Measurements from ENCODE around the gene CCDC158.
A peak's percentile ranks its signal among the peaks of the same experiment; 100 is the strongest.
"Not testable (repeated sequence)": the region's sequence is repeated elsewhere in the genome, so short reads cannot be mapped to it uniquely, and the experiment has no call there.

The CCDC158 gene

DNA sequence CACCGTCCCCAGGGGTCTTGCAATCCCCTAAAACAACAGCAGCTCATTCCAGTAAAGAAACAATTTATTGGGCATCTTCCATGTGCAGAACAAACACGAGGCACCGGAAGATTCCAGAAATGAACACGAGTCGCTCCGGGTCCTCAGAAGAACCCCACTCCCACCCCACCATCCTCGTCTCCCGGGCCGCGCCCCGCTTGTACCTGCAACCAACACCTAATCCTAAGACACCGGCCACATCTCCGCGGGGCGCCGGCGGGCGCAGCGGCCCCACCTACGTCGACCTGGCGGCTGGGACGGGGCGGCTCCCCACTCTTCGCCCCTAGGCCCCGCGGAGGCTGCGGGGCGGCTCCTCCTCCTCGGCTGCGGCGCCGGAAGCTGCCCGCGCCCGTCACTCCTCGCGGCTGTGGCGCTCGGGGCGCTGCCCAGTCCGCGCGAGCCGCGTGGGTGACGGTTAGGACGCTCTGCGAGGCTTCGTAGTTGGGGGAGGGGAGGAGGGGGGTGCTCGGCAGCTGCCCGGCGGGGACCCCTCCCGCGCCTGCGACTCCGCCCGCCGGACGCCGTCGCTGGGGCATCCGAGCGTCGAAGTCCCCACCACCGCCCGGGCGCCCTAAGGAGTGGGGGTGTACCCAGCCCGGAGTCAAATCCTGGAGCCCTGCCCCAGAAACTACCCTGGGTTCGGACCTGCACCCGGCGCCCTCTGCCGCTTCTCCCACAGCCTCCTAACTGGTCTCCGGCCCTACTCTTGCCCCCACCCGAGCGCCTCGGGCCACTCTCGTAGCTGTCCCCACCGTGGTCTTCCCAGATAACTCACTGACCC, at the start of gene CCDC158:
CCDC158 (minus strand) TSS at position 380 of the 820 bp plus-strand sequence. CDS start 17,934 bp downstream, outside the sequence.
- ATAC-seq (ENCODE audit: low read depth) (peak; percentile 21), DNase-seq (ENCODE audit: low spot score in 2 of 2) (no peak)
- Mint-ChIP-seq H3K27me3 (peaks cover 13% of the 10 kb centered on the region), H3K27ac (no peak within 1 kb of the TSS), H3K4me1 (peaks cover 8% of the 10 kb centered on the region), H3K4me3 (peak within 1 kb of the TSS; percentile 71), H3K36me3 (no peaks in the 10 kb centered on the region), H3K9me3 (no peaks in the 10 kb centered on the region)

DNA sequence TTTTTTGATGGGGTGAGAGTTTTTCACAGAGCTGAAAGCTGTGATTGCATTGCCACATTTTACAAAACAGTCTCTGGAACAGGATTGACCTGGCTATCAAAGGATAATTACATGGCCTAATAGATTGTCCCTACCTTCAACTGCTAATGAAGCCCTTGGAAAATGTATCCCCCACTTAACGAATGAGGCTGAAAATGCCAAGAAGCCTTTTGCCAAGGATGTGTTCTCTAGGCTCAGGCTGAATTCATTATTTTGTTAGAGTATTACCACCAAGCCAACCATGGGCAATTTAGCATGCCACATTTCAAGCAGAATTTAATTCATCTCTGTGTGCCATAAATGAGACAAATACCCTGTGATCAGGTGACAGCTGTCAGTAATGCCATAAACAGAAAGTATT, 49.6 kb upstream of the CCDC158 start:
- Mint-ChIP-seq H3K27me3 (peaks cover 9% of the 10 kb centered on the region), H3K9me3 (peaks cover under 1% of the 10 kb centered on the region), H3K4me3 (no peak overlapping the region)

DNA sequence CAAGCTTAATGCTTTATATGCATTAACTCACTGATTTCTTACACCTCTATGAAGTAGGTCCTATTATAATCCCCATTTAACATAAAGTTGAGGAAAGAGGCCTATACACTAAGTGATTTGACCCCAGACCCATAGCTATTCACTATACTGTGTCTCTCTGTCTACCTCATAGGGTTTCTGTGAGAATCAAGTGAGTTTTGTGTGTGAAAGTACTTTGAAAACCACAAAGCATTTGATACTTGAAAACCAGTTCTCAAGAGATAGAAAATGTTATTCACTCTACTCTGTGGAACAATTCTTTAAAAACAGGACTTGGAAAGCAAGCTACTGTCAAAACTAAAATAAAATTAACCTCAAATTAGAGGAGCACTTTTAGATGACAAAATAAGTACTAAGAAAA, 49.1 kb upstream of the CCDC158 start:
- DNase-seq (ENCODE audit: low spot score in 2 of 2) (no peak), ATAC-seq (ENCODE audit: low read depth) (no peak)
- peaks cover 10% of the 10 kb centered on the region for H3K27me3 Mint-ChIP-seq
- H3K4me1 Mint-ChIP-seq: no peaks in the 10 kb centered on the region
- no peak overlapping the region for H3K4me3 Mint-ChIP-seq
- no peak overlapping the region for H3K27ac Mint-ChIP-seq
- no peaks in the 10 kb centered on the region for H3K36me3 Mint-ChIP-seq
- H3K9me3 Mint-ChIP-seq: peaks cover 2% of the 10 kb centered on the region

More for the DNA sequence above, 49.6 kb upstream of the CCDC158 start:
- ATAC-seq (ENCODE audit: low read depth) (no peak), DNase-seq (ENCODE audit: low spot score in 2 of 2) (no peak)
- no peaks in the 10 kb centered on the region for H3K4me1 Mint-ChIP-seq
- no peak overlapping the region for H3K27ac Mint-ChIP-seq
- no peaks in the 10 kb centered on the region for H3K36me3 Mint-ChIP-seq

DNA sequence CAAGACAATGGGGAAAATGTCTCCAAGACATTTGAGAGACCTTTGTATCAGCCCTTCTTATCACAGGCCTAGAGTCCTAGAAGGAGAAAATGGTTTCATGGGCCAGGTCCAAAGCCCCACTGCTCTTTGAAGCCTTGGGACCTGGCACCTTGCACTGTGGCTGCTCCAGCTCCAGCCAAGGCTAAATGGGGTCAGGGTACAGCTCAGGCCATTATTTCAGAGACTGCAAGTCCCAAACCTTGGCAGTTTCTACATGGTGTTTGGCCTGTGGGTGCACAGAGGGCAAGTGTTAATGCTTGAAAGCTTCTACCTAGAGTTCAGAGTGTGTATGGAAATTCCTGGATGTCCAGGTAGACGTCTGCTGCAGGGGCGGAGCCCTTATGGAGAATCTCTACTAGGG, 42.6 kb upstream of the CCDC158 start:
- Mint-ChIP-seq H3K36me3 (peaks cover 4% of the 10 kb centered on the region), H3K4me3 (no peak overlapping the region), H3K9me3 (peaks cover 13% of the 10 kb centered on the region), H3K27me3 (peaks cover 11% of the 10 kb centered on the region), H3K4me1 (no peaks in the 10 kb centered on the region), H3K27ac (no peak overlapping the region)
- no peak for ATAC-seq (ENCODE audit: low read depth)
- DNase-seq (ENCODE audit: low spot score in 2 of 2): no peak

DNA sequence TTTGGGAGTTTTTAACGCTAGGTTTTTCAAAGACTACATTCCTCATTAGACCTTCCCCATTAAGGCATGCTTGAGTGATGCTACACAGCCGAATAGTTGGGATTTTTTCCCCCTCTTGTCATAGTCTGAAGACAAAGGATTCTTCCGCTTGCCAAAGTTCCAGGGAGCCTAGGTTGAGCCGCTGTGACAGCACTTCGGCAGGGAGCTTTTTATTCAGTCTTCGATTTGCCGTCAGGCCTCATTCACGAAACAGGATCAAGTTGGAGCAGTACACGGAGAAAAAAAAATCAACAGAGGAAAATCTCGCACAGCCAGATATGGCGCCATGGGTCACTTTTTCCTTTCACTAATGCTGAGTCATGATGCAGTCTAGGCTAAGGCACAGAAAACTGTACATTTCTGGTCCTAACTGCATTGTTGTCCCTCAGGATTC, 38.4 kb upstream of the CCDC158 start:
- H3K27me3 Mint-ChIP-seq: peaks cover 5% of the 10 kb centered on the region
- no peak for ATAC-seq (ENCODE audit: low read depth)
- H3K4me1 Mint-ChIP-seq: no peaks in the 10 kb centered on the region
- H3K36me3 Mint-ChIP-seq: peaks cover 4% of the 10 kb centered on the region
- DNase-seq (ENCODE audit: low spot score in 2 of 2): no peak
- peaks cover 8% of the 10 kb centered on the region for H3K9me3 Mint-ChIP-seq
- no peak overlapping the region for H3K4me3 Mint-ChIP-seq
- H3K27ac Mint-ChIP-seq: no peak overlapping the region

DNA sequence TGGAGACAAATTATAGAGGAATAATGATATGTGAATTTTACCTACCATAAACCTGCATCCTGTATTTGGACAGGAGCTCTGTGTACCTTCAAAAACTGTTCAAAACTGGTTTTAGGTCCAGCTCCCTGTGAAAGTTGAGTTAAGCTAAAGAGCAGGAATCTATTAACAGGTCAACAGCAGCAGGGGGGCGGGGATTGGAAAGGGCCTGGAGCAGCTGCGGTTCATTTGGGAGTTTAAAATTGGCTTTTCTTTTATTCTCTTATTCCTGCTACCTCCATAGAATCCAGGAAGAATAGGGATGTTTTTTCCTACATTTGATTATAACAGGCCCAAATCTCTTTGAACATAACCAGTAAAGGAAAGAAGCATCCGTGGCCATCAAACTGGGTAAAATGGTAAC, 37.9 kb upstream of the CCDC158 start:
- Mint-ChIP-seq H3K9me3 (peaks cover 8% of the 10 kb centered on the region), H3K4me3 (no peak overlapping the region), H3K27ac (no peak overlapping the region), H3K36me3 (peaks cover 4% of the 10 kb centered on the region), H3K4me1 (no peaks in the 10 kb centered on the region), H3K27me3 (peaks cover 5% of the 10 kb centered on the region)
- no peak for ATAC-seq (ENCODE audit: low read depth)
- DNase-seq (ENCODE audit: low spot score in 2 of 2): no peak

DNA sequence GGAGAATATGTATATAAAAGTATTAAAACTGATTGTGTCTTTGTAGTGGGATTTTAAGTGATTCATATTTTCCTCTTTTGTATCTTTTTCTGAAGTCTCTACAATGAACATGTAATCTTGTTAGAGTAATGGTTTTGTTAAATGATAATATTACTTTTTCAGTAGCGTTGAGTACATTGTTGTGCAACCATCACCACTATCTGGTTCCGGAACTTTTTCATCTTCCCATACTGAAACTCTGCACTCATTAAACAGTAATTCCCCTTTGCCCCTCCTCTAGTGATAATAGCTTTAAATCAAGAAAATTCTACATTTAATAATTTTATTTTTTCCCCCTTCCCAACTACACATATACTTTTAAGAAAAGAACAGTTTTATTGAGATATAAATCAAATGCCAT, 37.4 kb upstream of the CCDC158 start:
- H3K4me1 Mint-ChIP-seq: no peaks in the 10 kb centered on the region
- ATAC-seq (ENCODE audit: low read depth) (no peak), DNase-seq (ENCODE audit: low spot score in 2 of 2) (no peak)
- no peak overlapping the region for H3K4me3 Mint-ChIP-seq
- peaks cover 5% of the 10 kb centered on the region for H3K27me3 Mint-ChIP-seq
- H3K9me3 Mint-ChIP-seq: peaks cover 8% of the 10 kb centered on the region
- peaks cover 4% of the 10 kb centered on the region for H3K36me3 Mint-ChIP-seq
- H3K27ac Mint-ChIP-seq: no peak overlapping the region

DNA sequence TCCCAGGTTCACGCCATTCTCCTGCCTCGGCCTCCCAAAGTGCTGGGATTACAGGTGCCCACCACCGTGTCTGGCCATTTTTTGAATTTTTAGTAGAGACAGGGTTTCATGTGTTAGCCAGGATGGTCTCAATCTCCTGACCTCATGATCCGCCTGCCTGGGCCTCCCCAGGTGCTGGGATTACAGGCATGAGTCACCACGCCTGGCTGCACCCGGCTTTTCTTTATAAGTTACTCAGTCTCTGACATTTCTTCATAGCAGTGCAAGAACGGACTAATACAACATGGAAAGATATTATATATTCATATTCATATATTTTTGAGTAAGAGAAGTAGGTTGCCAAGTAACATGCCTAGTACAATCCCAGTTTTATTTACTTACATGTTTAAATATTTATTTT, 36.9 kb upstream of the CCDC158 start:
- peaks cover 3% of the 10 kb centered on the region for H3K36me3 Mint-ChIP-seq
- no peak for ATAC-seq (ENCODE audit: low read depth)
- H3K27me3 Mint-ChIP-seq: peaks cover 4% of the 10 kb centered on the region
- H3K4me3 Mint-ChIP-seq: no peak overlapping the region
- no peaks in the 10 kb centered on the region for H3K4me1 Mint-ChIP-seq
- no peak overlapping the region for H3K27ac Mint-ChIP-seq
- peaks cover 4% of the 10 kb centered on the region for H3K9me3 Mint-ChIP-seq
- no peak for DNase-seq (ENCODE audit: low spot score in 2 of 2)

DNA sequence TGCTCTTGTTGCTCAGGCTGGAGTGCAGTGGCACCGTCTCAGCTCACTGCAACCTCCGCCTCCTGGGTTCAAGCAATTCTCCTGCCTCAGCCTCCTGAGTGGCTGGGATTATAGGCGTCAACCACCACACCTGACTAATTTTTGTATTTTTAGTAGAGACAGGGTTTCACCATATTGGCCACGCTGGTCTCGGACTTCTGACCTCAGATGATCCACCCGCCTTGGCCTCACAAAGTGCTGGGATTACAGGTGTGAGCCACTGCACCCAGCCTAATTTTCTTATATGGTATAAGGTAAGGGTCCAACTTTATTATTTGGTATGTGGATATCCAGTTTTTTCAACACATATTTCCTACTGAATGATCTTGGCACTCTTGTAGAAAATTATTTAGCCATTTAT, 33.1 kb upstream of the CCDC158 start:
- not testable (repeated sequence) for H3K27me3 Mint-ChIP-seq; H3K9me3 Mint-ChIP-seq; ATAC-seq (ENCODE audit: low read depth); H3K4me1 Mint-ChIP-seq; H3K36me3 Mint-ChIP-seq; H3K4me3 Mint-ChIP-seq; H3K27ac Mint-ChIP-seq; DNase-seq (ENCODE audit: low spot score in 2 of 2)

DNA sequence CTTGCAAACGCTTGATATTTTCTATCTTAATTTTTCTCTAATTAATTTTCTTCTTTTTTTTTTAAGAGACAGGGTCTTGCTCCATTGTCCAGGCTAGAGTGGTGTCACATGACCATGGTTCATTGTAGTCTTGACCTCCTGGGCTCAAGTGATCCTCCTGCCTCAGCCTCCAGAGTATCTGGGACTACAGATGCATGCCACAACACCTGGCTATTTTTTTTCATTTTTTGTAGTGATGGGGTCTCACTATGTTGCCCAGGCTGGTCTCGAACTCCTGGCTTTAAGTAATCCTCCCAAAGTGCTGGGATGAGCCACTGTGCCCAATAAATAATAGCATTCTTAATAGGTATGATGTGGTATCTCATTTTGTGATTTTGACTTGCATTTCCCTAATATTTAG, 32.3 kb upstream of the CCDC158 start:
- DNase-seq (ENCODE audit: low spot score in 2 of 2): no peak
- Mint-ChIP-seq H3K4me3 (no peak overlapping the region), H3K9me3 (no peaks in the 10 kb centered on the region), H3K27ac (no peak overlapping the region), H3K27me3 (peaks cover 3% of the 10 kb centered on the region), H3K4me1 (no peaks in the 10 kb centered on the region), H3K36me3 (no peaks in the 10 kb centered on the region)
- no peak for ATAC-seq (ENCODE audit: low read depth)

DNA sequence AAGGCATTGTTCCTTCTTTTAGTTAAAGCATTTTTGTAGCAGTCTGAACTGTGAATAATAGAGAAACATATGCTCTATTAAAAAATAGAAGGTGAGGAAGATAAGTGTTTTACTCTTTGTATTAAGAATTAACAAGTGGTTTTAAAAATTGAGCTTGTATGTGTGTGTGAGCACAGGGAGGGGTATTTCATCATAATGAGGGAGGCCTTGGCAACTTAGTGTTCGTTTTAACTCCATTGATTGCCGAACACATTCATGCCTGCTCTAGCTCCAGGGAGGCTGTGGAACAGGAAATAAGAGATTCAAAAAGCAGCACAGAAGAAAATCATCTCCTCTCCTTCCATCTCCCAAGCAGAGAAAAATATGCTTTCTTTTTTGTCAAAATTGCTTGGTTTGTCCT, 28.9 kb upstream of the CCDC158 start:
- H3K9me3 Mint-ChIP-seq: no peaks in the 10 kb centered on the region
- ATAC-seq (ENCODE audit: low read depth): no peak
- H3K27ac Mint-ChIP-seq: no peak overlapping the region
- no peak for DNase-seq (ENCODE audit: low spot score in 2 of 2)
- no peaks in the 10 kb centered on the region for H3K4me1 Mint-ChIP-seq
- H3K27me3 Mint-ChIP-seq: peaks cover 3% of the 10 kb centered on the region
- H3K36me3 Mint-ChIP-seq: no peaks in the 10 kb centered on the region
- no peak overlapping the region for H3K4me3 Mint-ChIP-seq

DNA sequence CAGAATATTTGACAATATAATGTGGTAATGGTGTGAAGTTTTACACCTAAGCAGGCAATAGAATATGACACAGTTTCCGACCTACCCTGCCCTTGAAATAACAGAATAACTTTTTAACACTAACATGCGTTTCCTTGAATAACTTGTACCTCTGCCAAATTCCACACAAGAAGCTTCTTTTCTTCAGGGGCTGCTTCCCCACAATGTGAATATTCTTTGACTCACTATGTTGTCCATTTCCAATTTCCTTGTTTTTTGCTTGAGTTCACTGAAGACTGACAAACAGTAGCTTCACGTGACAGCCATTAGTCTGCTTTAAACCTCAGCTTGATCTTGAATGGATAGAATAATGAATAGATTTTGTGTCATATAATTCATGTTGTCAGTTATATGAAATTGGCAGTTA, 28.4 kb upstream of the CCDC158 start:
- Mint-ChIP-seq H3K36me3 (no peaks in the 10 kb centered on the region), H3K9me3 (no peaks in the 10 kb centered on the region), H3K4me1 (no peaks in the 10 kb centered on the region), H3K4me3 (no peak overlapping the region), H3K27ac (no peak overlapping the region), H3K27me3 (peaks cover 3% of the 10 kb centered on the region)
- DNase-seq (ENCODE audit: low spot score in 2 of 2): no peak
- ATAC-seq (ENCODE audit: low read depth): no peak

DNA sequence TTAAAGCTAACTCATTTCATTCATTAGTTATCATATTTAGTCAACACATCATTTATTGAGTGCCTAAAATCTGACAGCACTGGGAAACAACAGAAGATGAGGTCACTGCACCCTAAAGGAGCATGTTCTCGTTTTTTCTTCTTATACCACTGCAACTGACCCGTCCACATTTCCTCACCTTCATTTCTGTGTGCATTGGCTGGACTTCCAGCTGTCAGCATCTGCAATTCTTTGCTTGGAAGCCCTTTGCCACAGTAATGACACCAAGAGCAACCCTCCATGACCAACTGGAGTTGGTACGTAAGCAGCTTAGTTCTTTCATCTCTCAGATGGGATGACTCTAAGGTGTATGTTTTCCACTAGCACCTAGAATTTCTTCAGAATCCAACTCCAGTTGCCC, 27.3 kb upstream of the CCDC158 start:
- ATAC-seq (ENCODE audit: low read depth) (no peak), DNase-seq (ENCODE audit: low spot score in 2 of 2) (no peak)
- Mint-ChIP-seq H3K4me1 (no peaks in the 10 kb centered on the region), H3K9me3 (no peaks in the 10 kb centered on the region), H3K27me3 (peaks cover 3% of the 10 kb centered on the region), H3K27ac (no peak overlapping the region), H3K36me3 (no peaks in the 10 kb centered on the region), H3K4me3 (no peak overlapping the region)

DNA sequence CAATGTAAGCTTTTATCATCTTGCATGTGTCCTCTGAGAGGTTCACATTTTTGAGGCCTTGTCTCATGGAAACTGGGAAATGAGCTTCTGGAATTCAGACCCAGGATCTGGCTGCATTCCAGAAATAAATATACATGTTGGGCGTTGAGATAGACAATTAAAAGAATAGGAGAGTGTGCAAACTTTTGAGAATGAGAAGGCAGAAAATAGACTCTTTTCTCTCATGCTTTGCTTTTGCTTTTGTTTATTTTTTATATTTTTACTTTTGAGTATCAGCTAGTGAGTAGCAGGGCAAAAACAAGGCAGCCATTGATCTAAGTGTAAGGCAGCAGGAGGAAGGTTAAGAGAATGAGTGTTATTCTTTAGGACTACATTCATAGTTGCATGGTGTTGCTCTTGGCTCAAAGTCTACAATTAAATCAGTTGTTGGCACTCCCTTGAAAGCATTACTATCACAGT, 26.5 kb upstream of the CCDC158 start:
- H3K4me3 Mint-ChIP-seq: no peak overlapping the region

DNA sequence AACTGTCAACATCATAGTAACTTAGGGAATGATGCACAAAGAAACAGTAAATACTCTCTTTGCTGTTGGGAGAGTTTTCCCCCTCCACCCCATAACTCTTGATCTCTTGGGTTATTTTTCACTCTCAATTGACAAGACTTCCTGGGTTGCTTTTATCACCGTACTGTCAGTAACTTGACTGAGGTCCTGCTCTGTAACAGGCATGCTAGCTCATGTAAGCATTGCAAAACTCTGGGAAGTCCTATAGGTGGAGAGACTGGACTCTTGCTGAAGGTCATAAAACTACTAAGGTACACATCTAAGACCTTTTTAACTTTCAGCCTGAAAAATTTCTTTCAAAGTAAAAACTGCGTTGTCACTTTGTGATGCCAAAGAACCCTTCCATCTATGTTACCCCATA, 25.0 kb upstream of the CCDC158 start:
- Mint-ChIP-seq H3K36me3 (no peaks in the 10 kb centered on the region), H3K4me1 (no peaks in the 10 kb centered on the region), H3K9me3 (no peaks in the 10 kb centered on the region), H3K27me3 (peaks cover 5% of the 10 kb centered on the region), H3K27ac (no peak overlapping the region), H3K4me3 (no peak overlapping the region)
- DNase-seq (ENCODE audit: low spot score in 2 of 2): no peak
- ATAC-seq (ENCODE audit: low read depth): no peak

More for the DNA sequence above, 26.5 kb upstream of the CCDC158 start:
- peaks cover 3% of the 10 kb centered on the region for H3K27me3 Mint-ChIP-seq
- ATAC-seq (ENCODE audit: low read depth): no peak
- no peak for DNase-seq (ENCODE audit: low spot score in 2 of 2)
- no peaks in the 10 kb centered on the region for H3K4me1 Mint-ChIP-seq
- no peaks in the 10 kb centered on the region for H3K9me3 Mint-ChIP-seq
- no peak overlapping the region for H3K27ac Mint-ChIP-seq
- no peaks in the 10 kb centered on the region for H3K36me3 Mint-ChIP-seq

Measured in memory B cell (primary cell).